SU-DHL-6 (cell line): ENCODE measurements around the gene TSPAN32.

Experiments
- H2AFZ ChIP-seq: fragments of 200-600 bp; sonication (generic); 2 replicates; pipeline ENCODE4 v1.6.1; 2014; ENCODE audit warnings: low read depth, mild to moderate bottlenecking, moderate library complexity, mixed read lengths, antibody characterized with exemption, low read length; ENCODE audit not compliant: severe bottlenecking
- H3F3A ChIP-seq: fragments of 200-600 bp; shearing (Covaris generic); 2 replicates; pipeline ENCODE4 v1.6.0; 2016; ENCODE audit warnings: antibody characterized with exemption, mild to moderate bottlenecking; ENCODE audit not compliant: insufficient read depth
- H3K27ac ChIP-seq: fragments of 200-600 bp; sonication (generic); 2 replicates; pipeline ENCODE4 v1.5.1; 2016; ENCODE audit warnings: low read depth, mild to moderate bottlenecking, low read length, moderate library complexity, mixed read lengths
- H3K27me3 ChIP-seq: fragments of 200-600 bp; sonication (generic), shearing (Covaris generic); 2 replicates; pipeline ENCODE4 v1.6.0; 2014; ENCODE audit warnings: mild to moderate bottlenecking, low read length
- H3K36me3 ChIP-seq: fragments of 200-600 bp; sonication (generic); 2 replicates; pipeline ENCODE4 v1.6.1; 2014; ENCODE audit warnings: mild to moderate bottlenecking, low read length, mixed read lengths
- H3K4me2 ChIP-seq: fragments of 300-600, 200-600 bp; shearing (Covaris generic), sonication (generic); 2 replicates; pipeline ENCODE4 v1.6.0; 2014; ENCODE audit warnings: low read length, low read depth, mild to moderate bottlenecking; ENCODE audit not compliant: poor library complexity, severe bottlenecking
- H3K4me3 ChIP-seq: fragments of 200-600 bp; sonication (generic); 2 replicates; pipeline ENCODE4 v1.5.1; 2014; ENCODE audit warnings: antibody characterized with exemption, low read length, mild to moderate bottlenecking, mixed read lengths; ENCODE audit not compliant: insufficient read depth, poor library complexity, severe bottlenecking
- H3K79me2 ChIP-seq: fragments of 200-600 bp; sonication (generic); 2 replicates; pipeline ENCODE4 v1.6.1; 2014; ENCODE audit warnings: mild to moderate bottlenecking, low read length, moderate library complexity; ENCODE audit not compliant: insufficient read depth
- H3K9ac ChIP-seq: fragments of 200-600 bp; sonication (generic); 2 replicates; pipeline ENCODE4 v1.7.0; 2014; ENCODE audit warnings: mild to moderate bottlenecking, low read length
- H3K9me2 ChIP-seq: fragments of 200-600 bp; sonication (generic); replicated peaks from 2 replicates; pipeline ENCODE4 v1.6.1; 2014; ENCODE audit warnings: low read length; ENCODE audit not compliant: insufficient read depth
- H3K9me3 ChIP-seq: fragments of 200-600 bp; sonication (generic); 2 replicates; pipeline ENCODE4 v1.6.1; 2014; ENCODE audit warnings: low read length, mixed read lengths; ENCODE audit not compliant: insufficient read depth
- H4K20me1 ChIP-seq: fragments of 200-600 bp; sonication (generic); 2 replicates; pipeline ENCODE4 v1.6.1; 2014; ENCODE audit warnings: low read depth, mild to moderate bottlenecking, antibody characterized with exemption, low read length, moderate library complexity, mixed read lengths
- CTCF ChIP-seq: fragments of 200-600 bp; sonication (generic); IDR thresholded peaks from one replicate; pipeline ENCODE4 v1.5.1; 2017; ENCODE audit warnings: antibody characterized with exemption, mild to moderate bottlenecking, low read length, moderate library complexity; ENCODE audit not compliant: insufficient read depth, poor library complexity, severe bottlenecking
- EZH2phosphoT487 ChIP-seq: fragments of 200-600 bp; sonication (generic), shearing (Covaris generic); conservative IDR thresholded peaks from 2 replicates; pipeline ENCODE4 v1.6.1; 2018; ENCODE audit warnings: mild to moderate bottlenecking, antibody characterized with exemption, low read length, moderate library complexity, mixed read lengths

The TSPAN32 gene

DNA sequence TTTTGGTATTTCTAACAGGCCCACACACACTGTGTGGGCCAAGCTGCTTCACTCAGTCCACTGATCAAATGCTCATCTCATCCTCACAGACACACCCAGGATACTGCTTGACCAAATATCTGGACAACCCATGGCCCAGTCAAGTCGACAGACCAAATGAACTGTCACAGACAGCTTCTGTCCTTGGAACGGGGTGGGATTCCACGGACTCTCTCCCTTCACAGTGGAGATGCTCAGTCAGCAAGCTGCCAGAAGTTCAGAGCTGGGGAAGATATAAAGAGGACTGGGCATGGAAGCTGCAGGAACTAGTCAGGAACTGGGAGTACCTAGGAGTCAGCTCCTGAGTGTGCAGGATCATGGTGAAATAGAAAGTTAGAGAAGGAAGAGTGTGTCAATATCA is 40.7 kb downstream of the TSPAN32 start:
- H3K4me2 ChIP-seq = no peak overlapping the region
- H3K9ac ChIP-seq = no peak overlapping the region
- 0 out of 2 replicates have a peak, but pooled peaks cover 5% of the 10 kb centered on the region for H3K27me3 ChIP-seq
- H3K79me2 ChIP-seq = no peaks in the 10 kb centered on the region
- peaks cover 12% of the 10 kb centered on the region; the same call in 1 of the 2 replicates for H3K9me3 ChIP-seq
- H3K36me3 ChIP-seq = no peaks in the 10 kb centered on the region
- H3F3A ChIP-seq = no peaks in the 10 kb centered on the region
- H3K27ac ChIP-seq = no peak overlapping the region
- no peak overlapping the region for H2AFZ ChIP-seq
- TF ChIP-seq CTCF = no peak
- no peak for TF ChIP-seq EZH2phosphoT487
- no peaks in the 10 kb centered on the region for H4K20me1 ChIP-seq
- no peaks in the 10 kb centered on the region for H3K9me2 ChIP-seq
- H3K4me3 ChIP-seq = no peak overlapping the region

GRCh38 chr11:2342981-2343380 is 41.2 kb downstream of the TSPAN32 start:
- TF ChIP-seq CTCF (no peak), EZH2phosphoT487 (no peak)
- no peak overlapping the region for H3K4me3 ChIP-seq
- H4K20me1 ChIP-seq = no peaks in the 10 kb centered on the region
- 0 out of 2 replicates have a peak, but pooled peaks cover 5% of the 10 kb centered on the region for H3K27me3 ChIP-seq
- no peak overlapping the region for H3K9ac ChIP-seq
- no peak overlapping the region for H3K27ac ChIP-seq
- H3K36me3 ChIP-seq = no peaks in the 10 kb centered on the region
- H2AFZ ChIP-seq = no peak overlapping the region
- H3K9me3 ChIP-seq = peaks cover 12% of the 10 kb centered on the region; the same call in 1 of the 2 replicates
- no peak overlapping the region for H3K4me2 ChIP-seq
- no peaks in the 10 kb centered on the region for H3K79me2 ChIP-seq
- no peaks in the 10 kb centered on the region for H3F3A ChIP-seq
- no peaks in the 10 kb centered on the region for H3K9me2 ChIP-seq

GRCh38 chr11:2343502-2343901 is 41.7 kb downstream of the TSPAN32 start:
- no peak overlapping the region for H3K4me3 ChIP-seq
- H4K20me1 ChIP-seq = no peaks in the 10 kb centered on the region
- H3K36me3 ChIP-seq = no peaks in the 10 kb centered on the region
- H3K9me3 ChIP-seq = peaks cover 12% of the 10 kb centered on the region; the same call in 1 of the 2 replicates
- no peak overlapping the region for H3K4me2 ChIP-seq
- H3F3A ChIP-seq = no peaks in the 10 kb centered on the region
- H2AFZ ChIP-seq = no peak overlapping the region
- no peaks in the 10 kb centered on the region for H3K9me2 ChIP-seq
- no peak overlapping the region for H3K27ac ChIP-seq
- TF ChIP-seq EZH2phosphoT487 (no peak), CTCF (no peak)
- 0 out of 2 replicates have a peak, but pooled peaks cover 5% of the 10 kb centered on the region for H3K27me3 ChIP-seq
- no peak overlapping the region for H3K9ac ChIP-seq
- no peaks in the 10 kb centered on the region for H3K79me2 ChIP-seq
